Heart right ventricle (tissue), 16 donors: ENCODE results near the gene ZHX3. TPM values are rescaled to one million over a fixed set of nuclear protein-coding genes. Genes with fewer than 3 reads are reported as not detected.

ENCODE experiments used
- ATAC-seq, 8 donors: fragments of 200-7000 bp; cut with Tn5 transposase; one replicate each; pipeline ENCODE4 v1.9.1; 2020; ENCODE audit warnings: mild to moderate bottlenecking in 8 of 8, moderate library complexity in 8 of 8, moderate number of reproducible peaks in 1 of 8
- DNase-seq, 2 donors: peaks; one replicate each; pipeline ENCODE4 v3.0.0-alpha.2; 2020
- H3K27ac ChIP-seq, 10 donors: fragments of 200-600 bp; sonication (generic) in 2 of 10; one replicate each; pipeline versions ENCODE4 v1.5.0 to v1.8.0; 2020 to 2022; ENCODE audit warnings: mild to moderate bottlenecking in 3 of 10
- H3K27me3 ChIP-seq, 7 donors: fragments of 200-600 bp; one replicate each; pipeline ENCODE4 v1.8.0; 2021 to 2022; ENCODE audit warnings: mild to moderate bottlenecking in 2 of 7
- H3K36me3 ChIP-seq, 9 donors: fragments of 200-600 bp; sonication (generic) in 1 of 9; one replicate each; pipeline versions ENCODE4 v1.5.0 to v1.8.0; 2020 to 2022; ENCODE audit warnings: mild to moderate bottlenecking in 2 of 9
- H3K4me1 ChIP-seq, 9 donors: fragments of 200-600 bp; sonication (generic) in 1 of 9; one replicate each; pipeline versions ENCODE4 v1.5.0 to v1.8.0; 2020 to 2022; ENCODE audit warnings: mild to moderate bottlenecking in 4 of 9
- H3K4me3 ChIP-seq, 10 donors: fragments of 200-600 bp; sonication (generic) in 2 of 10; one replicate each; pipeline versions ENCODE4 v1.5.0 to v1.8.0; 2020 to 2022; ENCODE audit warnings: mild to moderate bottlenecking in 7 of 10, moderate library complexity in 2 of 10
- H3K9me3 ChIP-seq, 11 donors: fragments of 200-600 bp in 10 of 11; sonication (generic) in 2 of 11; one replicate each; pipeline versions ENCODE4 v1.5.0 to v1.8.0; 2013 to 2022; ENCODE audit warnings: mild to moderate bottlenecking in 2 of 11, control low read depth in 1 of 11, moderate library complexity in 1 of 11
- CTCF ChIP-seq, 9 donors: fragments of 200-600 bp; sonication (generic) in 2 of 9; IDR thresholded peaks; one replicate each; pipeline versions ENCODE4 v1.5.0 to v1.8.0; 2021 to 2022; ENCODE audit warnings: antibody characterized with exemption in 9 of 9, mild to moderate bottlenecking in 5 of 9, moderate library complexity in 1 of 9
- WGBS, 2 donors: extraction: QIAGEN DNeasy Blood & Tissue Kit; methylation state at CpG; one replicate each; pipeline ENCODE4 v1.1.7; 2013; ENCODE audit warnings: inconsistent platforms in 1 of 2; 5-methylcytosine and 5-hydroxymethylcytosine counted together
- intact Hi-C, 10 donors: fragments of 100-400 bp; cut with DNase I; formaldehyde crosslinking; loops; one replicate each; pipeline versions ENCODE4 v1.11.1 to v1.14.2; 2022
- polyA plus RNA-seq, 2 donors: library from polyadenylated mRNA; stranded (reverse); fragments of 200-250 nt; gene quantifications; one replicate each; pipeline ENCODE4 v1.2.3, GENCODE V29; 2013
- total RNA-seq, 10 donors: library from RNA; stranded (reverse); fragmentation: NEBNext Ultra II Directional in 3 of 10; extraction: Animal tissue kit (Norgen Biotek cat#: 25700) in 3 of 10; gene quantifications; one replicate each; pipeline versions ENCODE4 v1.2.1 to v1.2.4, GENCODE V29; 2021 to 2023
- donor health status: Arrhythmogenic right ventricular cardiomyopathy.
- donor health status: ischemic (EF 13 %, LVEDD 7.1; RV severe dilation, severe dysfunction).
- donor health status: healthy with polysubstance abuse.
- donor health status: DM: no; HTN: yes; CAD: no.
- donor health status: DM: no; HTN: no; CAD: no.
- donor health status: ischemic (EF 25% LVEDD 6.9; RV normal size, moderate dysfunction).
- donor health status: ischemic (EF 25% LVEDD 5.7; RV mildly dilated, moderate dysfunction).
- donor health status: healthy.
- donor health status: DM: yes; HTN: yes; CAD: no.
- donor health status: Ischemic cardiomyopathy.
- donor health status: ischemic (EF 35%, LVEDD 5.7; RV mildly dilated, moderate dysfunction).
- donor health status: nonischemic (EF 11% LVEDD 7.7; RV severe dilation, severe dysfunction).
- donor health status: DM: yes; HTN: yes; CAD: no.
- donor health status: PGD.
- donor health status: ischemic (EF 29% LVEDD 5.4; RV normal size, mild dysfunction).
- donor health status: nonischemic (EF 23%, LVEDD 6.1; RV moderate dilation, normal function).

The ZHX3 gene
- total and polyA plus RNA-seq, 12 donors, result 6.5 to 51.8 (median 30.4) TPM

GRCh38 chr20:41306061-41306727 is 11.3 kb downstream of the ZHX3 start:
- WGBS, 2 donors, result 85 to 89% methylated on average over 5 of the region's 5 CpGs
- DNase-seq (no peak), ATAC-seq (no peak)
- TF ChIP-seq CTCF (IDR thresholded peaks at IDR 0.05), result no peak
- Histone ChIP-seq H3K4me3 (no peak overlapping the region), H3K4me1 (peaks cover 2 to 75% (median 36%) of the 10 kb centered on the region in 9 donors), H3K27ac (no peak overlapping the region), H3K36me3 (no peaks in the 10 kb centered on the region), H3K27me3 (no peaks in the 10 kb centered on the region), H3K9me3 (no peaks in the 10 kb centered on the region)
- intact Hi-C loops, result loop anchor here in 1 of 10 donors (5.0 kb wide), 1 partner anchor 1729 kb away; no protein-coding TSS in a partner anchor

GRCh38 chr20:41304424-41305079 is 13.0 kb downstream of the ZHX3 start:
- H3K36me3 ChIP-seq, result no peaks in the 10 kb centered on the region
- H3K27me3 ChIP-seq, result no peaks in the 10 kb centered on the region
- no peak overlapping the region for H3K27ac ChIP-seq
- intact Hi-C loops, result loop anchor here in 1 of 10 donors (5.0 kb wide), 1 partner anchor 1727 kb away; no protein-coding TSS in a partner anchor
- peaks cover 2 to 70% (median 37%) of the 10 kb centered on the region in 9 donors for H3K4me1 ChIP-seq
- whole genome bisulfite sequencing, 2 donors, result 71 to 84% methylated on average over 3 of the region's 3 CpGs
- DNase-seq (no peak), ATAC-seq (no peak)
- no peak for TF ChIP-seq CTCF (IDR thresholded peaks at IDR 0.05)
- no peaks in the 10 kb centered on the region for H3K9me3 ChIP-seq
- no peak overlapping the region for H3K4me3 ChIP-seq

GRCh38 chr20:41304002-41304401 is 13.5 kb downstream of the ZHX3 start:
- 40 to 48% methylated on average over 1 of the region's 1 CpG for WGBS, 2 donors
- Histone ChIP-seq H3K27me3 (no peaks in the 10 kb centered on the region), H3K36me3 (no peaks in the 10 kb centered on the region), H3K27ac (no peak overlapping the region), H3K4me3 (no peak overlapping the region), H3K4me1 (peaks cover 2 to 65% (median 31%) of the 10 kb centered on the region in 9 donors), H3K9me3 (no peaks in the 10 kb centered on the region)
- intact Hi-C loops, result no loop called here
- DNase-seq, result no peak
- no peak for ATAC-seq
- no peak for TF ChIP-seq CTCF (IDR thresholded peaks at IDR 0.05)

GRCh38 chr20:41300886-41301285 is 16.6 kb downstream of the ZHX3 start:
- Histone ChIP-seq H3K27me3 (no peaks in the 10 kb centered on the region), H3K4me3 (no peak overlapping the region), H3K9me3 (no peaks in the 10 kb centered on the region), H3K4me1 (peaks cover 0 to 56% (median 25%) of the 10 kb centered on the region in 9 donors), H3K27ac (peak overlapping the region in 7 of 10 donors; percentile 19 to 71 (median 38)), H3K36me3 (no peaks in the 10 kb centered on the region)
- intact Hi-C loops, result no loop called here
- ATAC-seq (peak in 3 of 8 donors; percentile 23 to 59 (median 40)), DNase-seq (no peak)
- WGBS, 2 donors, result 77 to 83% methylated on average over 4 of the region's 4 CpGs
- TF ChIP-seq CTCF (IDR thresholded peaks at IDR 0.05), result no peak
